ENCODE results near the gene DUSP9. TPM values are rescaled to one million over a fixed set of nuclear protein-coding genes. Genes with fewer than 3 reads are reported as not detected.
A peak's percentile ranks its signal among the peaks of the same experiment; 100 is the strongest.
"Not testable (repeated sequence)": the region's sequence is repeated elsewhere in the genome, so short reads cannot be mapped to it uniquely, and the experiment has no call there.

DUSP9 gene
- total RNA-seq = under 1 TPM in 1 of 2 experiments, not detected in 1; 0.36 TPM

- Mint-ChIP-seq H3K4me1 (ENCODE audit: low read depth) (peaks cover 11% of the 10 kb centered on the region), H3K9me3 (no peaks in the 10 kb centered on the region), H3K27me3 (ENCODE audit: low read depth) (peaks cover 29% of the 10 kb centered on the region), H3K36me3 (ENCODE audit: low read depth) (no peaks in the 10 kb centered on the region), H3K27ac (no peak within 1 kb of the TSS), H3K4me3 (no peak within 1 kb of the TSS)
- CTCF ChIA-PET = interaction anchor here (1.2 to 2.9 kb wide), 7 partner anchors 11 to 107 kb away, joined by 3 to 9 read pairs (median 6); no protein-coding TSS in a partner anchor
- intact Hi-C loops (cut with micrococcal nuclease) = no loop called here
- no peak for DNase-seq
These were observed at the start of gene DUSP9 for GRCh38 chrX:153646620-153647373. Gene DUSP9, plus strand, starts transcription at chrX:153647203. Its CDS starts 751 bp downstream, at chrX:153647954.

- intact Hi-C loops (cut with micrococcal nuclease) = loop anchor here (1.0 to 5.0 kb wide), 7 partner anchors 15 to 566 kb away; partner anchors contain the start of genes ABCD1, BCAP31, HAUS7 and IDH3G
- Mint-ChIP-seq H3K27ac (peak within 1 kb of the TSS; percentile 68), H3K36me3 (ENCODE audit: low read depth) (peaks cover 4% of the 10 kb centered on the region), H3K4me1 (ENCODE audit: low read depth) (peaks cover 42% of the 10 kb centered on the region), H3K27me3 (ENCODE audit: low read depth) (no peaks in the 10 kb centered on the region), H3K4me3 (peak within 1 kb of the TSS; percentile 85), H3K9me3 (no peaks in the 10 kb centered on the region)
- CTCF ChIA-PET = interaction anchor here (0.6 to 2.7 kb wide), 3 partner anchors 9 to 59 kb away, joined by 3 to 15 read pairs (median 4); no protein-coding TSS in a partner anchor
- DNase-seq = peak; percentile 26
These were observed 48.3 kb upstream of the DUSP9 start, which contains the start of gene CCNQ for GRCh38 chrX:153598541-153599191. Gene CCNQ, minus strand, starts transcription at chrX:153599139. Its CDS starts 66 bp downstream, at chrX:153599073.

GRCh38 chrX:153599192-153600031, 47.6 kb upstream of the DUSP9 start:
- Mint-ChIP-seq H3K4me3 (peak overlapping the region; percentile 82), H3K27me3 (ENCODE audit: low read depth) (no peaks in the 10 kb centered on the region), H3K9me3 (no peaks in the 10 kb centered on the region), H3K36me3 (ENCODE audit: low read depth) (peaks cover 4% of the 10 kb centered on the region), H3K27ac (peak overlapping the region; percentile 68), H3K4me1 (ENCODE audit: low read depth) (peaks cover 49% of the 10 kb centered on the region)
- CTCF ChIA-PET = interaction anchor here (0.6 to 2.7 kb wide), 3 partner anchors 8 to 69 kb away, joined by 3 to 15 read pairs (median 4); no protein-coding TSS in a partner anchor
- intact Hi-C loops (cut with micrococcal nuclease) = loop anchor here (1.0 to 5.0 kb wide), 7 partner anchors 16 to 567 kb away; partner anchors contain the start of genes ABCD1, BCAP31, HAUS7 and IDH3G
- peak; percentile 86 for DNase-seq

GRCh38 chrX:153600032-153600373, 47.0 kb upstream of the DUSP9 start:
- Mint-ChIP-seq H3K27ac (peak overlapping the region; percentile 68), H3K4me3 (peak overlapping the region; percentile 82), H3K36me3 (ENCODE audit: low read depth) (peaks cover 4% of the 10 kb centered on the region), H3K9me3 (no peaks in the 10 kb centered on the region), H3K27me3 (ENCODE audit: low read depth) (no peaks in the 10 kb centered on the region), H3K4me1 (ENCODE audit: low read depth) (peaks cover 49% of the 10 kb centered on the region)
- CTCF ChIA-PET = interaction anchor here (0.8 to 2.7 kb wide), 2 partner anchors 10 to 68 kb away, joined by 4 to 15 read pairs; no protein-coding TSS in a partner anchor
- DNase-seq = peak; percentile 42
- intact Hi-C loops (cut with micrococcal nuclease) = no loop called here

- Mint-ChIP-seq H3K9me3 (no peaks in the 10 kb centered on the region), H3K27ac (no peak overlapping the region), H3K4me3 (peak overlapping the region; percentile 24), H3K36me3 (ENCODE audit: low read depth) (peaks cover under 1% of the 10 kb centered on the region), H3K27me3 (ENCODE audit: low read depth) (no peaks in the 10 kb centered on the region), H3K4me1 (ENCODE audit: low read depth) (peaks cover 46% of the 10 kb centered on the region)
- intact Hi-C loops (cut with micrococcal nuclease) = no loop called here
- DNase-seq = no peak
- CTCF ChIA-PET = interaction anchor here (2.7 kb wide), 1 partner anchor 9 kb away, joined by 15 read pairs; no protein-coding TSS in a partner anchor
These were observed 46.1 kb upstream of the DUSP9 start for GRCh38 chrX:153600921-153601320.

- CTCF ChIA-PET = interaction anchor here (0.9 to 2.7 kb wide), 2 partner anchors 8 to 47 kb away, joined by 3 to 15 read pairs; no protein-coding TSS in a partner anchor
- no peaks in the 10 kb centered on the region for H3K27me3 Mint-ChIP-seq (ENCODE audit: low read depth)
- no peak overlapping the region for H3K4me3 Mint-ChIP-seq
- intact Hi-C loops (cut with micrococcal nuclease) = no loop called here
- peaks cover 42% of the 10 kb centered on the region for H3K4me1 Mint-ChIP-seq (ENCODE audit: low read depth)
- H3K36me3 Mint-ChIP-seq (ENCODE audit: low read depth) = no peaks in the 10 kb centered on the region
- H3K9me3 Mint-ChIP-seq = no peaks in the 10 kb centered on the region
- DNase-seq = no peak
- H3K27ac Mint-ChIP-seq = no peak overlapping the region
These were observed 45.4 kb upstream of the DUSP9 start for GRCh38 chrX:153601511-153602110.

GRCh38 chrX:153602601-153603000, 44.4 kb upstream of the DUSP9 start:
- CTCF ChIA-PET = interaction anchor here (0.9 to 1.7 kb wide), 2 partner anchors 48 kb away, joined by 3 read pairs; no protein-coding TSS in a partner anchor
- DNase-seq = no peak
- intact Hi-C loops (cut with micrococcal nuclease) = no loop called here

GRCh38 chrX:153603131-153603656, 43.8 kb upstream of the DUSP9 start:
- Mint-ChIP-seq H3K27ac (no peak overlapping the region), H3K9me3 (no peaks in the 10 kb centered on the region)
- intact Hi-C loops (cut with micrococcal nuclease) = no loop called here

More at GRCh38 chrX:153602601-153603000, 44.4 kb upstream of the DUSP9 start:
- H3K4me3 Mint-ChIP-seq = no peak overlapping the region
- no peaks in the 10 kb centered on the region for H3K27me3 Mint-ChIP-seq (ENCODE audit: low read depth)
- peaks cover 33% of the 10 kb centered on the region for H3K4me1 Mint-ChIP-seq (ENCODE audit: low read depth)
- no peaks in the 10 kb centered on the region for H3K9me3 Mint-ChIP-seq
- H3K36me3 Mint-ChIP-seq (ENCODE audit: low read depth) = no peaks in the 10 kb centered on the region
- no peak overlapping the region for H3K27ac Mint-ChIP-seq

GRCh38 chrX:153604666-153605380, 42.2 kb upstream of the DUSP9 start:
- not testable (repeated sequence) for H3K27ac Mint-ChIP-seq, H3K9me3 Mint-ChIP-seq, H3K4me3 Mint-ChIP-seq

More at GRCh38 chrX:153603131-153603656, 43.8 kb upstream of the DUSP9 start:
- Mint-ChIP-seq H3K4me3 (no peak overlapping the region), H3K27me3 (ENCODE audit: low read depth) (no peaks in the 10 kb centered on the region), H3K36me3 (ENCODE audit: low read depth) (no peaks in the 10 kb centered on the region), H3K4me1 (ENCODE audit: low read depth) (peaks cover 29% of the 10 kb centered on the region)
- no peak for DNase-seq
- CTCF ChIA-PET = interaction anchor here (1.7 kb wide), 1 partner anchor 48 kb away, joined by 3 read pairs; no protein-coding TSS in a partner anchor

GRCh38 chrX:153606503-153606902, 40.5 kb upstream of the DUSP9 start:
- CTCF ChIA-PET = interaction anchor here (1.1 to 1.2 kb wide), 2 partner anchors 10 to 38 kb away, joined by 3 read pairs; no protein-coding TSS in a partner anchor
- peaks cover 18% of the 10 kb centered on the region for H3K4me1 Mint-ChIP-seq (ENCODE audit: low read depth)
- intact Hi-C loops (cut with micrococcal nuclease) = no loop called here

More at GRCh38 chrX:153604666-153605380, 42.2 kb upstream of the DUSP9 start:
- H3K27me3 Mint-ChIP-seq (ENCODE audit: low read depth); DNase-seq; intact Hi-C loops (cut with micrococcal nuclease); H3K36me3 Mint-ChIP-seq (ENCODE audit: low read depth): not testable (repeated sequence)
- CTCF ChIA-PET = interaction anchor here (0.9 to 1.7 kb wide), 2 partner anchors 42 to 64 kb away, joined by 3 to 4 read pairs; partner anchors contain the start of gene DUSP9
- H3K4me1 Mint-ChIP-seq (ENCODE audit: low read depth) = peaks cover 27% of the 10 kb centered on the region

More at GRCh38 chrX:153606503-153606902, 40.5 kb upstream of the DUSP9 start:
- Mint-ChIP-seq H3K27ac (no peak overlapping the region), H3K4me3 (no peak overlapping the region), H3K9me3 (no peaks in the 10 kb centered on the region), H3K36me3 (ENCODE audit: low read depth) (no peaks in the 10 kb centered on the region), H3K27me3 (ENCODE audit: low read depth) (no peaks in the 10 kb centered on the region)
- DNase-seq = no peak
